Sigmoid colon (tissue), 7 donors: ENCODE measurements around the gene CAMK1D. TPM values are rescaled to one million over a fixed set of nuclear protein-coding genes. Genes with fewer than 3 reads are reported as not detected.

ENCODE experiments used
- DNase-seq: peaks from one replicate; pipeline ENCODE4 v3.0.0-alpha.2; 2019
- H3K27ac ChIP-seq, 4 donors: fragments of 200-600 bp; sonication (generic); one replicate each; pipeline ENCODE4 v1.5.1; 2016 to 2019; ENCODE audit warnings: mild to moderate bottlenecking in 1 of 4
- H3K27me3 ChIP-seq, 3 donors: fragments of 200-600 bp; sonication (generic); one replicate each; pipeline ENCODE4 v1.5.1; 2019; ENCODE audit warnings: mild to moderate bottlenecking in 1 of 3
- H3K36me3 ChIP-seq, 4 donors: fragments of 200-600 bp; sonication (generic); one replicate each; pipeline ENCODE4 v1.5.1; 2016 to 2019
- H3K4me1 ChIP-seq, 4 donors: fragments of 200-600 bp; sonication (generic); one replicate each; pipeline ENCODE4 v1.5.1; 2017 to 2019
- H3K4me3 ChIP-seq, 4 donors: fragments of 200-600 bp; sonication (generic); one replicate each; pipeline ENCODE4 v1.5.1; 2017 to 2019; ENCODE audit warnings: mild to moderate bottlenecking in 2 of 4, moderate library complexity in 1 of 4
- H3K9me3 ChIP-seq, 4 donors: fragments of 200-600 bp in 3 of 4; sonication (generic) in 3 of 4; one replicate each; pipeline versions ENCODE4 v1.5.1 to v1.6.1; 2013 to 2019
- CTCF ChIP-seq, 4 experiments: fragments of 450-650 bp in 3 of 4; fragments of 200-600 bp in 1 of 4; IDR thresholded peaks; one replicate each; pipeline ENCODE4 v1.5.1; 2016 to 2019; ENCODE audit warnings: antibody characterized with exemption in 4 of 4, mild to moderate bottlenecking in 3 of 4, moderate library complexity in 2 of 4
- EP300 ChIP-seq, 4 donors: sonication (generic); formaldehyde crosslinking; IDR thresholded peaks; one replicate each; pipeline ENCODE4 v1.6.1; 2017; ENCODE audit warnings: antibody characterized with exemption in 4 of 4
- POLR2A ChIP-seq, 2 donors: fragments of 450-650 bp; IDR thresholded peaks; one replicate each; pipeline ENCODE4 v1.6.1; 2016; ENCODE audit warnings: antibody characterized with exemption in 2 of 2, mild to moderate bottlenecking in 2 of 2, moderate library complexity in 2 of 2
- POLR2AphosphoS5 ChIP-seq, 4 donors: sonication (generic); formaldehyde crosslinking; IDR thresholded peaks; one replicate each; pipeline ENCODE4 v1.6.1; 2017; ENCODE audit warnings: antibody characterized with exemption in 4 of 4
- WGBS, 2 donors: extraction: QIAGEN DNeasy Blood & Tissue Kit; methylation state at CpG; one replicate each; pipeline ENCODE4 v1.1.7; 2013; 5-methylcytosine and 5-hydroxymethylcytosine counted together
- intact Hi-C: fragments of 100-400 bp; cut with DNase I; formaldehyde crosslinking; loops from one replicate; pipeline ENCODE4 v1.15.1; 2023
- polyA plus RNA-seq, 3 donors: library from polyadenylated mRNA; stranded (reverse); fragments of 200-250 nt; gene quantifications; one replicate each; pipeline ENCODE4 v1.2.3, GENCODE V29; 2013
- total RNA-seq, 4 donors: library from RNA; depleted of rRNA; stranded (reverse); fragments of >200 nt; gene quantifications; one replicate each; pipeline ENCODE4 v1.1.0, GENCODE V29; 2016
- donor health status: healthy with polysubstance abuse.
- donor health status: Bipolar disorder and iron deficiency.
- donor health status: healthy.

The CAMK1D gene
- total and polyA plus RNA-seq, 7 donors: 7.2 to 11.5 (median 8.6) TPM

GRCh38 chr10:12699258-12699700, 349.9 kb downstream of the CAMK1D start:
- 6 to 56% methylated on average over 7 of the region's 7 CpGs for WGBS, 2 donors
- Histone ChIP-seq H3K9me3 (no peaks in the 10 kb centered on the region), H3K4me3 (no peak overlapping the region), H3K27ac (peak overlapping the region; percentile 71 to 90 (median 78)), H3K36me3 (no peaks in the 10 kb centered on the region), H3K4me1 (peaks cover 0 to 47% (median 45%) of the 10 kb centered on the region in 4 donors), H3K27me3 (no peaks in the 10 kb centered on the region)
- intact Hi-C loops: no loop called here
- no peak for TF ChIP-seq CTCF (IDR thresholded peaks at IDR 0.05)
- peak in 1 of 4 donors; percentile 37 for TF ChIP-seq POLR2AphosphoS5 (IDR thresholded peaks at IDR 0.05)
- TF ChIP-seq POLR2A (IDR thresholded peaks at IDR 0.05): no peak
- no peak for DNase-seq

- intact Hi-C loops: no loop called here
- Histone ChIP-seq H3K4me1 (peaks cover 0 to 53% (median 50%) of the 10 kb centered on the region in 4 donors), H3K27me3 (no peaks in the 10 kb centered on the region), H3K27ac (peak overlapping the region; percentile 71 to 90 (median 78)), H3K36me3 (no peaks in the 10 kb centered on the region), H3K9me3 (no peaks in the 10 kb centered on the region), H3K4me3 (no peak overlapping the region)
- WGBS, 2 donors: 44 to 68% methylated on average over 9 of the region's 9 CpGs
- no peak for TF ChIP-seq POLR2AphosphoS5 (IDR thresholded peaks at IDR 0.05)
- no peak for DNase-seq
Measured at GRCh38 chr10:12699781-12700556, 350.6 kb downstream of the CAMK1D start.

GRCh38 chr10:12700557-12700874, 351.2 kb downstream of the CAMK1D start:
- H3K4me1 ChIP-seq: peaks cover 0 to 57% (median 52%) of the 10 kb centered on the region in 4 donors
- WGBS, 2 donors: 90 to 94% methylated on average over 3 of the region's 3 CpGs
- H3K27ac ChIP-seq: peak overlapping the region; percentile 71 to 90 (median 78)
- no peaks in the 10 kb centered on the region for H3K27me3 ChIP-seq
- intact Hi-C loops: no loop called here
- no peak overlapping the region for H3K4me3 ChIP-seq
- TF ChIP-seq POLR2AphosphoS5 (IDR thresholded peaks at IDR 0.05) (no peak), EP300 (IDR thresholded peaks at IDR 0.05) (no peak), CTCF (IDR thresholded peaks at IDR 0.05) (no peak), POLR2A (IDR thresholded peaks at IDR 0.05) (no peak)
- DNase-seq: no peak
- H3K9me3 ChIP-seq: no peaks in the 10 kb centered on the region
- no peaks in the 10 kb centered on the region for H3K36me3 ChIP-seq

- Histone ChIP-seq H3K9me3 (no peaks in the 10 kb centered on the region), H3K4me3 (no peak overlapping the region), H3K27me3 (no peaks in the 10 kb centered on the region), H3K36me3 (no peaks in the 10 kb centered on the region), H3K4me1 (peaks cover 0 to 69% (median 64%) of the 10 kb centered on the region in 4 donors), H3K27ac (peak overlapping the region in 3 of 4 donors; percentile 44 to 90 (median 79))
- intact Hi-C loops: no loop called here
- TF ChIP-seq EP300 (IDR thresholded peaks at IDR 0.05): no peak
- no peak for TF ChIP-seq POLR2AphosphoS5 (IDR thresholded peaks at IDR 0.05)
- no peak for TF ChIP-seq POLR2A (IDR thresholded peaks at IDR 0.05)
- TF ChIP-seq CTCF (IDR thresholded peaks at IDR 0.05): no peak
- DNase-seq: no peak
- 68 to 74% methylated on average over 6 of the region's 6 CpGs for WGBS, 2 donors
Measured at GRCh38 chr10:12701696-12702095, 352.3 kb downstream of the CAMK1D start.

GRCh38 chr10:12702215-12702770, 352.9 kb downstream of the CAMK1D start:
- H3K4me1 ChIP-seq: peaks cover 0 to 75% (median 69%) of the 10 kb centered on the region in 4 donors
- no peak overlapping the region for H3K4me3 ChIP-seq
- 87 to 89% methylated on average over 9 of the region's 9 CpGs for WGBS, 2 donors
- no peaks in the 10 kb centered on the region for H3K9me3 ChIP-seq
- no peaks in the 10 kb centered on the region for H3K36me3 ChIP-seq
- peak overlapping the region in 3 of 4 donors; percentile 44 to 90 (median 79) for H3K27ac ChIP-seq
- intact Hi-C loops: no loop called here
- no peaks in the 10 kb centered on the region for H3K27me3 ChIP-seq
- no peak for TF ChIP-seq POLR2AphosphoS5 (IDR thresholded peaks at IDR 0.05)
- TF ChIP-seq EP300 (IDR thresholded peaks at IDR 0.05): no peak
- no peak for TF ChIP-seq CTCF (IDR thresholded peaks at IDR 0.05)
- TF ChIP-seq POLR2A (IDR thresholded peaks at IDR 0.05): no peak
- no peak for DNase-seq
